Mesendoderm (in vitro differentiated cells): ENCODE results near the gene ISG20.

ENCODE experiments used
- DNase-seq: peaks from one replicate; pipeline ENCODE4 v3.0.0; 2013
- H2AK5ac ChIP-seq: 2 replicates; pipeline ENCODE4 v1.6.1; 2013; ENCODE audit warnings: low read length, inconsistent platforms
- H2BK120ac ChIP-seq: 2 replicates; pipeline ENCODE4 v1.6.1; 2013; ENCODE audit warnings: low read depth, mild to moderate bottlenecking, low read length, moderate library complexity, mixed read lengths
- H2BK15ac ChIP-seq: replicated peaks from 2 replicates; pipeline ENCODE4 v1.6.1; 2013; ENCODE audit warnings: low read depth, mild to moderate bottlenecking, moderate library complexity
- H2BK5ac ChIP-seq: 2 replicates; pipeline ENCODE4 v1.6.1; 2013; ENCODE audit warnings: low read length, inconsistent platforms
- H3K18ac ChIP-seq: 2 replicates; pipeline ENCODE4 v1.6.1; 2013; ENCODE audit warnings: mild to moderate bottlenecking, low read length, mixed read lengths
- H3K23ac ChIP-seq: one replicate; pipeline ENCODE4 v1.6.1; 2013; ENCODE audit warnings: low read length
- H3K27ac ChIP-seq: 2 replicates; pipeline ENCODE4 v1.5.1; 2013; ENCODE audit warnings: low read depth, mild to moderate bottlenecking, inconsistent platforms, low read length, moderate library complexity
- H3K27me3 ChIP-seq: 2 replicates; pipeline ENCODE4 v1.6.1; 2013; ENCODE audit warnings: low read length, control low read depth, mild to moderate bottlenecking, inconsistent platforms; ENCODE audit not compliant: insufficient read depth, poor library complexity
- H3K36me3 ChIP-seq: 2 replicates; pipeline ENCODE4 v1.6.1; 2013; ENCODE audit warnings: low read length, inconsistent platforms; ENCODE audit not compliant: control insufficient read depth, insufficient read depth
- H3K4ac ChIP-seq: one replicate; pipeline ENCODE4 v1.6.1; 2013; ENCODE audit warnings: low read depth, mild to moderate bottlenecking, low read length, moderate library complexity
- H3K4me1 ChIP-seq: 2 replicates; pipeline ENCODE4 v1.6.1; 2013; ENCODE audit warnings: low read depth, low read length, inconsistent platforms; ENCODE audit not compliant: control insufficient read depth
- H3K4me2 ChIP-seq: 2 replicates; pipeline ENCODE4 v1.6.1; 2013; ENCODE audit warnings: low read length
- H3K4me3 ChIP-seq: 2 replicates; pipeline ENCODE4 v1.5.1; 2013; ENCODE audit warnings: mild to moderate bottlenecking, low read length
- H3K56ac ChIP-seq: one replicate; pipeline ENCODE4 v1.6.1; 2013; ENCODE audit warnings: low read length
- H3K79me1 ChIP-seq: 2 replicates; pipeline ENCODE4 v1.6.1; 2013; ENCODE audit warnings: low read length, inconsistent platforms
- H3K79me2 ChIP-seq: 2 replicates; pipeline ENCODE4 v1.6.1; 2013; ENCODE audit warnings: mild to moderate bottlenecking, low read length; ENCODE audit not compliant: control insufficient read depth, insufficient read depth
- H3K9ac ChIP-seq: 2 replicates; pipeline ENCODE4 v1.6.1; 2013; ENCODE audit warnings: low read length, inconsistent platforms
- H4K5ac ChIP-seq: one replicate; pipeline ENCODE4 v1.6.1; 2013; ENCODE audit warnings: low read length
- H4K8ac ChIP-seq: one replicate; pipeline ENCODE4 v1.6.1; 2013; ENCODE audit warnings: low read depth, mild to moderate bottlenecking, control low read depth, low read length, moderate library complexity
- WGBS: extraction: QIAGEN DNeasy Blood & Tissue Kit; methylation state at CpG from one replicate; pipeline ENCODE4 v1.1.7; 2013; ENCODE audit warnings: low lambda C conversion rate, missing lambda C conversion rate; ENCODE audit not compliant: insufficient coverage; ENCODE audit errors: extremely low coverage; 5-methylcytosine and 5-hydroxymethylcytosine counted together

The ISG20 gene

GRCh38 chr15:88684345-88684744 lies 45.5 kb downstream of the ISG20 start:
- no peak overlapping the region for H3K9ac ChIP-seq
- no peak overlapping the region for H2BK5ac ChIP-seq
- no peak overlapping the region for H2BK15ac ChIP-seq
- no peak for DNase-seq
- H3K56ac ChIP-seq: no peak overlapping the region
- H4K8ac ChIP-seq: no peak overlapping the region
- no peak overlapping the region for H2AK5ac ChIP-seq
- H3K4me1 ChIP-seq: no peaks in the 10 kb centered on the region
- H3K79me2 ChIP-seq: no peaks in the 10 kb centered on the region
- no peak overlapping the region for H3K23ac ChIP-seq
- no peak overlapping the region for H3K27ac ChIP-seq
- H3K4me2 ChIP-seq: no peak overlapping the region
- H4K5ac ChIP-seq: no peak overlapping the region
- no peak overlapping the region for H3K18ac ChIP-seq
- WGBS: no CpG with 5 or more reads among the region's 3 CpGs
- H3K79me1 ChIP-seq: no peaks in the 10 kb centered on the region
- H3K4me3 ChIP-seq: no peak overlapping the region
- H3K27me3 ChIP-seq: no peaks in the 10 kb centered on the region
- no peaks in the 10 kb centered on the region for H3K36me3 ChIP-seq
- no peak overlapping the region for H2BK120ac ChIP-seq
- no peak overlapping the region for H3K4ac ChIP-seq

GRCh38 chr15:88686166-88686565 lies 47.4 kb downstream of the ISG20 start:
- DNase-seq: no peak
- Histone ChIP-seq H4K5ac (no peak overlapping the region), H3K4me3 (no peak overlapping the region), H3K36me3 (no peaks in the 10 kb centered on the region), H3K23ac (no peak overlapping the region), H2BK5ac (no peak overlapping the region), H2BK120ac (no peak overlapping the region), H3K18ac (no peak overlapping the region), H3K27me3 (no peaks in the 10 kb centered on the region), H4K8ac (no peak overlapping the region), H2AK5ac (no peak overlapping the region), H3K4ac (no peak overlapping the region), H3K56ac (no peak overlapping the region), H3K9ac (no peak overlapping the region), H3K79me2 (no peaks in the 10 kb centered on the region), H3K4me2 (no peak overlapping the region), H2BK15ac (no peak overlapping the region), H3K79me1 (no peaks in the 10 kb centered on the region), H3K27ac (no peak overlapping the region), H3K4me1 (no peaks in the 10 kb centered on the region)
- whole genome bisulfite sequencing: no CpG with 5 or more reads among the region's 2 CpGs

- Histone ChIP-seq H2BK120ac (no peak overlapping the region), H3K36me3 (no peaks in the 10 kb centered on the region), H3K4ac (no peak overlapping the region), H4K8ac (no peak overlapping the region), H3K27me3 (no peaks in the 10 kb centered on the region), H3K79me1 (no peaks in the 10 kb centered on the region), H3K4me3 (no peak overlapping the region), H3K27ac (no peak overlapping the region), H3K79me2 (no peaks in the 10 kb centered on the region), H3K56ac (no peak overlapping the region), H3K18ac (no peak overlapping the region), H3K4me1 (no peaks in the 10 kb centered on the region), H3K4me2 (no peak overlapping the region), H3K9ac (no peak overlapping the region), H3K23ac (no peak overlapping the region), H2BK5ac (no peak overlapping the region), H2BK15ac (no peak overlapping the region), H2AK5ac (no peak overlapping the region), H4K5ac (no peak overlapping the region)
- peak; percentile 33 for DNase-seq
- no CpG with 5 or more reads among the region's 8 CpGs for WGBS
Measured at GRCh38 chr15:88688394-88688933, 49.6 kb downstream of the ISG20 start.

- no peaks in the 10 kb centered on the region for H3K27me3 ChIP-seq
- H3K4me1 ChIP-seq: no peaks in the 10 kb centered on the region
- DNase-seq: no peak
- no peak overlapping the region for H3K56ac ChIP-seq
- H3K27ac ChIP-seq: no peak overlapping the region
- H3K23ac ChIP-seq: no peak overlapping the region
- H3K4me2 ChIP-seq: no peak overlapping the region
- no peaks in the 10 kb centered on the region for H3K79me1 ChIP-seq
- H2BK5ac ChIP-seq: no peak overlapping the region
- H2BK15ac ChIP-seq: no peak overlapping the region
- no peak overlapping the region for H3K4me3 ChIP-seq
- H3K9ac ChIP-seq: no peak overlapping the region
- no peak overlapping the region for H3K18ac ChIP-seq
- H3K36me3 ChIP-seq: no peaks in the 10 kb centered on the region
- H2BK120ac ChIP-seq: no peak overlapping the region
- H3K4ac ChIP-seq: no peak overlapping the region
- no peak overlapping the region for H4K8ac ChIP-seq
- no peaks in the 10 kb centered on the region for H3K79me2 ChIP-seq
- no peak overlapping the region for H2AK5ac ChIP-seq
- no peak overlapping the region for H4K5ac ChIP-seq
- WGBS: no CpG with 5 or more reads among the region's 7 CpGs
Measured at GRCh38 chr15:88690331-88690730, 51.5 kb downstream of the ISG20 start.

GRCh38 chr15:88693191-88693590 lies 54.4 kb downstream of the ISG20 start:
- no peak overlapping the region for H4K5ac ChIP-seq
- H3K4me1 ChIP-seq: no peaks in the 10 kb centered on the region
- H3K27ac ChIP-seq: no peak overlapping the region
- no peak overlapping the region for H3K4me3 ChIP-seq
- no peak for DNase-seq
- H3K9ac ChIP-seq: no peak overlapping the region
- H3K27me3 ChIP-seq: no peaks in the 10 kb centered on the region
- H3K4ac ChIP-seq: no peak overlapping the region
- no peak overlapping the region for H2BK5ac ChIP-seq
- no peak overlapping the region for H2AK5ac ChIP-seq
- H3K79me2 ChIP-seq: no peaks in the 10 kb centered on the region
- H3K56ac ChIP-seq: no peak overlapping the region
- no peak overlapping the region for H3K4me2 ChIP-seq
- no peak overlapping the region for H3K18ac ChIP-seq
- H3K36me3 ChIP-seq: no peaks in the 10 kb centered on the region
- H3K23ac ChIP-seq: no peak overlapping the region
- H2BK15ac ChIP-seq: no peak overlapping the region
- WGBS: no CpG with 5 or more reads among the region's 5 CpGs
- no peak overlapping the region for H2BK120ac ChIP-seq
- H3K79me1 ChIP-seq: no peaks in the 10 kb centered on the region
- no peak overlapping the region for H4K8ac ChIP-seq

GRCh38 chr15:88695101-88695500 lies 56.3 kb downstream of the ISG20 start:
- DNase-seq: no peak
- H3K27me3 ChIP-seq: no peaks in the 10 kb centered on the region
- H3K18ac ChIP-seq: no peak overlapping the region
- no peaks in the 10 kb centered on the region for H3K4me1 ChIP-seq
- no peak overlapping the region for H3K23ac ChIP-seq
- H2BK5ac ChIP-seq: no peak overlapping the region
- H3K4me2 ChIP-seq: no peak overlapping the region
- H4K8ac ChIP-seq: no peak overlapping the region
- H3K27ac ChIP-seq: no peak overlapping the region
- H2BK15ac ChIP-seq: no peak overlapping the region
- no peak overlapping the region for H3K9ac ChIP-seq
- no CpG with 5 or more reads among the region's 8 CpGs for WGBS
- no peak overlapping the region for H4K5ac ChIP-seq
- H3K36me3 ChIP-seq: no peaks in the 10 kb centered on the region
- H3K4ac ChIP-seq: no peak overlapping the region
- H3K79me1 ChIP-seq: no peaks in the 10 kb centered on the region
- H2BK120ac ChIP-seq: no peak overlapping the region
- no peaks in the 10 kb centered on the region for H3K79me2 ChIP-seq
- no peak overlapping the region for H2AK5ac ChIP-seq
- no peak overlapping the region for H3K4me3 ChIP-seq
- H3K56ac ChIP-seq: no peak overlapping the region
